Stimulated activated CD8-positive, alpha-beta memory T cell treated with anti-CD3 and anti-CD28 coated beads, Interleukin-15, amount 100 ng/mL, for 48 hours (primary cell): ENCODE results near the gene POLR3F.
A peak's percentile ranks its signal among the peaks of the same experiment; 100 is the strongest.
"Not testable (repeated sequence)": the region's sequence is repeated elsewhere in the genome, so short reads cannot be mapped to it uniquely, and the experiment has no call there.

Experiments
- DNase-seq, 2 donors: peaks; one replicate each; pipeline ENCODE4 v3.0.0-alpha.2; 2020; ENCODE audit warnings: low read depth in 2 of 2

The POLR3F gene

GRCh38 chr20:18506744-18507143 is 39.6 kb downstream of the POLR3F start:
- no peak for DNase-seq

DNA sequence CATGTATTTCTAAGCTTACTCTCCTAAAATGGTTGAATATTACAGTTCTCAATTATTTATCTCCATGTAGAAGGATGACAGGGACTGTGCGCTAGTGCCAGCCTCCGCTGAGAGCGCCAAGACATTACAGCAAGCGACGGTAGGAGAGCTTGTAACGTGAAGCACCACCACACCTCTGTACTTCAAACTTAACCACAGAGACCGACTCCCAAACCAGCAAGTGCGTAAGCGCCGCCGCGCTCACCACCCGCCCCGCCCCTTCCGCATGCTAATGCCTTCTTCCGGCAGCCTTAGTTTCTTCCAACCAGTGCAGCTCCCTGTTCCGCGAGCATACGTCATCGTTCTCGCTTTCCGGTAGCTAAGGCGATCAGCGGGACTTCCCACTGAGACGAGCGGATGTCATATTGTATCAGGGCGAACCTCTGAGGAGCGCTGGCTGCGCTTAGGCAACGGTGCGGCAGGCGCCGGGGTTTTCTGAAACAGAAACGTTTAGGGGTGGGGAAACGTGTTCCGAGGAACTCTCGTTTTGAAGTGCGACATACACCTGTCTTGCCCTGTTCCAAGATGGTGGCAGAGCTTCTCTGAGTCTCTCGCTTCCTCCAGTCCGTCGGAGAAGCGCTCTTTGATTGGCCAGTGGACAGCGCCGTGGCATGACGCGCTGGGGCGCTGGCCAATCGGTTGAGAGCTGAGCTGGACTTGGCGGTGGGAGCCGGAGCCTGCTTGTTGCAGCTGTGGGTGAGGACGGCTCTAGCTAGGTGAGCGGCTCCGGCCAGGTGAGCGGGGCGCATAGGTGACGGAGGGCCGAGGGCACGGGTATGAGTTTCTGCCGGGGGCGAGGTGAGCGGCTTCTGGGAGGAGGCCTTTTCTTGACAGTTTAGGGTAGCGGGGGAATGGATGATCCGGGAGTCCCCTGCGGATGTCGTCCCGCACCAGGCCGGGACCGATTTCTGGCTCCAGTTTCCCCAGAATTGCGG is 40.3 kb downstream of the POLR3F start, which contains the start of gene SEC23B:
Gene SEC23B, plus strand, starts transcription at position 723 of the 974 bp plus-strand sequence. CDS start 2,896 bp downstream, outside the sequence.
- peak; percentile 96 to 99 for DNase-seq

DNA sequence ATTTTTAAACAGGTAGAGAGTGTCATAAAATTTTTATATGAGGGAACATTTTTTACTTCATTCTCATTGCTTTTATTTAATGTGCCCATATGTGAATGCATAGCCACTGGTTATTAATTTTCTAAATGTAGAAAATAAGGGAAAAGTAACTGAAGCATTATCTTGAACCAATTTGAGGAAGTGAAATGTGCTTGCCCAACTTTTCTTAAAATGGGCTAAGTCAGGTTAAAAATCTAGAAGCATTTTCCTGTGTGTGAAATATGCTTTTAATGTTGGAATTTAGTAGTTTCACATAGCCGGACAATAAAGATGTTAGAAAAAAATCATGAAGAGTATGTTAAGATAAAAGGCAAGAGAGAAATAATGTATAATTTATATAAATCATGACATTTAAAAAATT is 44.4 kb downstream of the POLR3F start:
- DNase-seq, result no peak

DNA sequence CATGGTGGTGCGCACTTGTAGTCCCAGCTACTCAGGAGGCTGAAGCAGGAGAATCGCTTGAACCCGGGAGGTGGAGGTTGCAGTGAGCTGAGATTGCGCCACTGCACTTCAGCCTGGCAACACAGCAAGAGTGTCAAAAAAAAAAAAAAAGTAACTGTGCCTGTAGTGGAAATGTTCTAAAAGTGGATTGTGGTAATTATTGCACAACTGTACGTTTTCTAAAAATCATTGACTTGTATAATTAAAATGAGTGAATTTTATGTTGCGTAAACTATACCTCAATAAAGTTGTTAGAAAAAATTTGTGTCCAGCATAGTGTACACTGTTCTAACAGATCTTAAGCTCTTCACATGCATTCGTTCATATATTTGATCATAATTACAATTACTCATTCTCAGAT is 46.0 kb downstream of the POLR3F start:
- no peak for DNase-seq

DNA sequence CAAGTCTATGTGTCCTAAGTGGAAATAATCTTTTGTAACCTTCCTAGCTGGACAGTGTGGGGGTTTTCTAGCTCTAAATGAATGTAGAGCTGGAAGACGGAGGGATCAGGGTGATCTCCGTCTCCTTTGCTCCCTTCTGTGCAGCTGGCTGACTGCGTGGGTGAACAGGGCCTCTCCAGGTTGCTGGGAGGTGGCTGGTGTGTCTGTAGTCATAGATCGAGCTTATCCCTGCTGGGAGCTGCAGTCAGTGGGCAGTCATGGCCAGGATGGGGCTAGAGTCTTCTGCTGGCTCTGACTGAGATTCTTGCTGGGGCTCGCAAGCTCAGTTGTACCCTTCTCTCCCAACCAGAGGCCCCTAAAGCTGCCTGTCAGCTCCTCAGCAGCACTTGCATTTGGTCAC is 46.9 kb downstream of the POLR3F start:
- no peak for DNase-seq

- no peak for DNase-seq
Observed at GRCh38 chr20:18515973-18516372, 48.8 kb downstream of the POLR3F start.

GRCh38 chr20:18522066-18522465 is 54.9 kb downstream of the POLR3F start:
- not testable (repeated sequence) for DNase-seq

GRCh38 chr20:18523066-18523465 is 55.9 kb downstream of the POLR3F start:
- no peak for DNase-seq

DNA sequence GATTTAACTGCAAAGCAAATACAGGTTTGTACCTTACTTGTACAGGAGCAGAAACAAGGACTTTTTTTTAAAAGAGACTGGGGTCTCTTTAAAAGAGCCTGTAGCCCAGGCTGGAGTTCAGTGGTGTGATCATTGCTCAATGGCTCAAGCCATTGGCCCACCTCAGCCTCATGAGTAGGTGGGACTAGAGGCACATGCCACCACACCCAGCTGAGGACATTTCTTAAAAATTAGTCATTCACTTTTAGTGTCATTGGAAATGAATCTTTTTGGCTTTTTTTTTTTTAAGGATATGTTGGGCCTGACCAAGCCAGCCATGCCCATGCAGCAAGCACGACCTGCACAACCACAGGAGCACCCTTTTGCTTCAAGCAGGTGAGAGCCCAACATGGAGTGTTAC is 57.5 kb downstream of the POLR3F start:
- no peak for DNase-seq

- DNase-seq, result not testable (repeated sequence)
Observed at GRCh38 chr20:18526761-18527160, 59.6 kb downstream of the POLR3F start.

GRCh38 chr20:18527339-18527738 is 60.1 kb downstream of the POLR3F start:
- DNase-seq, result no peak

- DNase-seq, result no peak
Observed at GRCh38 chr20:18527836-18528235, 60.6 kb downstream of the POLR3F start.

- DNase-seq, result no peak
Observed at GRCh38 chr20:18529041-18529440, 61.9 kb downstream of the POLR3F start.

DNA sequence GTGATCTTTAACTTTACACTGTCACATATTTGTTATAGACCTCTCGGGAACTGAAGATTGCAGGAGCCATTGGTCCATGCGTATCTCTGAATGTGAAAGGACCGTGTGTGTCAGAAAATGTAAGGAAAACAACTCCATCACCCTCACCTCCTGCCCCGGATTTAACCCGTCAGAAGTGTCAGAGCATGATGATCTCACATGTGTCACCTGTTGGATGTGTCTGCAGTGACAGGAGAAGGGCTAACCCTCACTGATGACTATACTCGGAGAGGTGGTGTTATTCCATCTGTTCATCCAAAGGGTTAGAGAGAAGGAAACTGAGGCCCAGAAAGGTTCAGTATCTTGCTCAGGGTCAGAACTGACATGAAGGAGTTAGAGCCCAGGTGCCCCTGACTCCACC is 65.4 kb downstream of the POLR3F start:
- no peak for DNase-seq

GRCh38 chr20:18533491-18533890 is 66.3 kb downstream of the POLR3F start:
- no peak for DNase-seq

DNA sequence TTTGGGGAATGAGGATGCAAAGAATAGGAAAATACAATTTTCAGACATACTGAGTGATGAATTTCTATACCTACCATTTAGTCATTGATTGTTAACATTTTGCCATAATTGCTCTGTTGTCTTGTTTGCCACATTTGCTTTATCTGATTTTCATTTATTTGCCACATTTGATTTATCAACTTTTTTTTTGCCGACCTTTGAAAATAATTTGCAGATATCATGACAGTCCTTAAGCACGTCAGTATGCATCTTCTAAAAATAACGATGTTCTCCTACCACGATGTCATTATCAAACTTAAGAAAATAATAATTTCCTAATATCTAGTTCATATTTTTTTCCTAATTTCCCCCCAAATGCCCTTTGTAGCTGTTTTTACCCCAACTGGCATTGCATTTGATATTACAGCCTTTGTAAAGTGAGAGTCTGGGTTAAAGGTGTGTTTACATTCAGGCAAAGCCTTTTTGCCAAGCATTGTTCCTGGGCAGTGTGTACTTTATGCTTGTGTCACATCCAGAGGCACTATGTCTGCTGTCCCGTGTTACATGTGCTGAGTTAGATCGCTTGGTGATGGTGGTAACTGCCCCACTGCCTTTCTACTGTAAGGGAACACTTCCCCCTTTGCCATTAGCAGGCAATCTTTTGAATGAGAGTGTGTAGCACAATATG is 66.9 kb downstream of the POLR3F start:
- DNase-seq, result no peak
